Subcutaneous adipose tissue (tissue), 4 donors: Measurements from ENCODE around the gene PPT1. TPM values are rescaled to one million over a fixed set of nuclear protein-coding genes. Genes with fewer than 3 reads are reported as not detected.

Source experiments
- CTCF ChIP-seq: fragments of 450-650 bp; IDR thresholded peaks from one replicate; pipeline ENCODE4 v1.5.1; 2016; ENCODE audit warnings: low read depth, mild to moderate bottlenecking, control low read depth, antibody characterized with exemption, moderate library complexity
- total RNA-seq, 4 donors: library from RNA; depleted of rRNA; stranded (reverse); fragments of >200 nt; gene quantifications; one replicate each; pipeline ENCODE4 v1.1.0, GENCODE V29; 2016

PPT1 gene
- total RNA-seq, 4 donors from 2014 or later = 43.5 to 253 (median 87.9) TPM

- no peak for TF ChIP-seq CTCF
Observed at GRCh38 chr1:40105028-40105427, 8.0 kb upstream of the PPT1 start.

GRCh38 chr1:40102896-40103295, 5.8 kb upstream of the PPT1 start:
- no peak for TF ChIP-seq CTCF

GRCh38 chr1:40102038-40102437, 5.0 kb upstream of the PPT1 start:
- no peak for TF ChIP-seq CTCF

- no peak for TF ChIP-seq CTCF
Observed at GRCh38 chr1:40096646-40096976, 441 bp downstream of the PPT1 start.

GRCh38 chr1:40095806-40096205, 1.2 kb downstream of the PPT1 start:
- no peak for TF ChIP-seq CTCF

- no peak for TF ChIP-seq CTCF
Observed at GRCh38 chr1:40094466-40095110, 2.5 kb downstream of the PPT1 start.

- TF ChIP-seq CTCF = no peak
Observed at GRCh38 chr1:40092706-40093639, 4.1 kb downstream of the PPT1 start.
